SU-DHL-6 (cell line): ENCODE data around the gene FATE1.

Source experiments
- H2AFZ ChIP-seq: fragments of 200-600 bp; sonication (generic); 2 replicates; pipeline ENCODE4 v1.6.1; 2014; ENCODE audit warnings: low read depth, mild to moderate bottlenecking, moderate library complexity, mixed read lengths, antibody characterized with exemption, low read length; ENCODE audit not compliant: severe bottlenecking
- H3F3A ChIP-seq: fragments of 200-600 bp; shearing (Covaris generic); 2 replicates; pipeline ENCODE4 v1.6.0; 2016; ENCODE audit warnings: antibody characterized with exemption, mild to moderate bottlenecking; ENCODE audit not compliant: insufficient read depth
- H3K27ac ChIP-seq: fragments of 200-600 bp; sonication (generic); 2 replicates; pipeline ENCODE4 v1.5.1; 2016; ENCODE audit warnings: low read depth, mild to moderate bottlenecking, low read length, moderate library complexity, mixed read lengths
- H3K27me3 ChIP-seq: fragments of 200-600 bp; sonication (generic), shearing (Covaris generic); 2 replicates; pipeline ENCODE4 v1.6.0; 2014; ENCODE audit warnings: mild to moderate bottlenecking, low read length
- H3K36me3 ChIP-seq: fragments of 200-600 bp; sonication (generic); 2 replicates; pipeline ENCODE4 v1.6.1; 2014; ENCODE audit warnings: mild to moderate bottlenecking, low read length, mixed read lengths
- H3K4me2 ChIP-seq: fragments of 300-600, 200-600 bp; shearing (Covaris generic), sonication (generic); 2 replicates; pipeline ENCODE4 v1.6.0; 2014; ENCODE audit warnings: low read length, low read depth, mild to moderate bottlenecking; ENCODE audit not compliant: poor library complexity, severe bottlenecking
- H3K4me3 ChIP-seq: fragments of 200-600 bp; sonication (generic); 2 replicates; pipeline ENCODE4 v1.5.1; 2014; ENCODE audit warnings: antibody characterized with exemption, low read length, mild to moderate bottlenecking, mixed read lengths; ENCODE audit not compliant: insufficient read depth, poor library complexity, severe bottlenecking
- H3K79me2 ChIP-seq: fragments of 200-600 bp; sonication (generic); 2 replicates; pipeline ENCODE4 v1.6.1; 2014; ENCODE audit warnings: mild to moderate bottlenecking, low read length, moderate library complexity; ENCODE audit not compliant: insufficient read depth
- H3K9ac ChIP-seq: fragments of 200-600 bp; sonication (generic); 2 replicates; pipeline ENCODE4 v1.7.0; 2014; ENCODE audit warnings: mild to moderate bottlenecking, low read length
- H3K9me2 ChIP-seq: fragments of 200-600 bp; sonication (generic); replicated peaks from 2 replicates; pipeline ENCODE4 v1.6.1; 2014; ENCODE audit warnings: low read length; ENCODE audit not compliant: insufficient read depth
- H3K9me3 ChIP-seq: fragments of 200-600 bp; sonication (generic); 2 replicates; pipeline ENCODE4 v1.6.1; 2014; ENCODE audit warnings: low read length, mixed read lengths; ENCODE audit not compliant: insufficient read depth
- H4K20me1 ChIP-seq: fragments of 200-600 bp; sonication (generic); 2 replicates; pipeline ENCODE4 v1.6.1; 2014; ENCODE audit warnings: low read depth, mild to moderate bottlenecking, antibody characterized with exemption, low read length, moderate library complexity, mixed read lengths
- EZH2phosphoT487 ChIP-seq: fragments of 200-600 bp; sonication (generic), shearing (Covaris generic); conservative IDR thresholded peaks from 2 replicates; pipeline ENCODE4 v1.6.1; 2018; ENCODE audit warnings: mild to moderate bottlenecking, antibody characterized with exemption, low read length, moderate library complexity, mixed read lengths
- TF ChIP-seq, protein P1 (sequence below): fragments of 200-600 bp; sonication (generic); IDR thresholded peaks from one replicate; pipeline ENCODE4 v1.5.1; 2017; ENCODE audit warnings: antibody characterized with exemption, mild to moderate bottlenecking, low read length, moderate library complexity; ENCODE audit not compliant: insufficient read depth, poor library complexity, severe bottlenecking

Gene FATE1

DNA sequence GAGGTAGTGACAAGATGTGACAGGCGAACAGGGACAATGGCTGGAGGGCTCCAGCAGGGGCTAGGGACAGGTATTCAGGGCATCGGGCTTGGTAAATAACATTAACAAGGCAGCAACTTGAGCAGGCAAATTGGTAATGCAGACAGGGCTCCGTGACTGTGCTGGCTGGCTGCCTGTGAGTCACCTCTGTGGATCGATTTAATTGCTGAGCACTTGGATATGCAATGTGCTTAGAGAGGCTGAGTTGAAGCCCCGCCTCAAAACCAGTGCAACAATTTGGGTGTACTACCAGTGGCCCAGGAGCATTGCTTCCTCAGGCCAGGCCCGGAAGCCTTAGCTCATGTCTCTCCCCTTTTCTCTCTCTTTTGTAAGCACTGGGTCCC lies 38.2 kb downstream of the FATE1 start:
- Histone ChIP-seq H3K9me2 (no peaks in the 10 kb centered on the region), H3K4me2 (no peak overlapping the region), H3K36me3 (no peaks in the 10 kb centered on the region), H3F3A (no peaks in the 10 kb centered on the region), H3K9ac (no peak overlapping the region), H3K27me3 (no peaks in the 10 kb centered on the region), H3K27ac (no peak overlapping the region), H3K79me2 (no peaks in the 10 kb centered on the region), H3K4me3 (no peak overlapping the region), H4K20me1 (no peaks in the 10 kb centered on the region), H3K9me3 (no peaks in the 10 kb centered on the region), H2AFZ (no peak overlapping the region)
- TF ChIP-seq, protein P1, sequence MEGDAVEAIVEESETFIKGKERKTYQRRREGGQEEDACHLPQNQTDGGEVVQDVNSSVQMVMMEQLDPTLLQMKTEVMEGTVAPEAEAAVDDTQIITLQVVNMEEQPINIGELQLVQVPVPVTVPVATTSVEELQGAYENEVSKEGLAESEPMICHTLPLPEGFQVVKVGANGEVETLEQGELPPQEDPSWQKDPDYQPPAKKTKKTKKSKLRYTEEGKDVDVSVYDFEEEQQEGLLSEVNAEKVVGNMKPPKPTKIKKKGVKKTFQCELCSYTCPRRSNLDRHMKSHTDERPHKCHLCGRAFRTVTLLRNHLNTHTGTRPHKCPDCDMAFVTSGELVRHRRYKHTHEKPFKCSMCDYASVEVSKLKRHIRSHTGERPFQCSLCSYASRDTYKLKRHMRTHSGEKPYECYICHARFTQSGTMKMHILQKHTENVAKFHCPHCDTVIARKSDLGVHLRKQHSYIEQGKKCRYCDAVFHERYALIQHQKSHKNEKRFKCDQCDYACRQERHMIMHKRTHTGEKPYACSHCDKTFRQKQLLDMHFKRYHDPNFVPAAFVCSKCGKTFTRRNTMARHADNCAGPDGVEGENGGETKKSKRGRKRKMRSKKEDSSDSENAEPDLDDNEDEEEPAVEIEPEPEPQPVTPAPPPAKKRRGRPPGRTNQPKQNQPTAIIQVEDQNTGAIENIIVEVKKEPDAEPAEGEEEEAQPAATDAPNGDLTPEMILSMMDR = no peak
- no peak for TF ChIP-seq EZH2phosphoT487

DNA sequence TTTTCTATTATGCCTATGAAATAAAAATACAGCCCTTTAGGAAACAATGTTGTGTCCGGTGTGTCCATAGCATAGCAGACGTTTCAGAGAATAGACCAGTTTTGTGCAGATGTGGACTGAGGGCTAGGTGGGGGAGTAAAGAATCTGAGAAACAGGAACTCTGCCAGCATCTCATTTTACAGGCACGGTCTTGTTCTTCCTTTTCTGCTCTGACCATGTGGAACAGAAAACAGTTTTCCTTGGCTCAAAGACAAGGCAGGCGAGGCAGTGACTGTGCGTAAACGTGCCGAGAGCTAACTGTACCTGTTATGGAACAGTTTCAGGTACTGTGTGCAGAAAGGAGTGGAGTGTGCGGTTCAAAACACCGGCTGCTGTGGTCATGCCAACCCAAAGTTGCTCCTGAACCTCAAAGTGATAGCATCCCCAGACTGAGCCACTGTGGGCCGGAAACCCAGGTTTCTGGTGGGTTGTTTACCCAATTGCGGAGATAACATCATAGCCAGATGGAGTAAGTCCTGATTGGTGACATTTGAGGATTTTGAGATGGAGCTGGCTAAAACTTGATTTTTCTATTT lies 38.9 kb downstream of the FATE1 start:
- no peak overlapping the region for H2AFZ ChIP-seq
- no peaks in the 10 kb centered on the region for H3K36me3 ChIP-seq
- no peak overlapping the region for H3K4me2 ChIP-seq

DNA sequence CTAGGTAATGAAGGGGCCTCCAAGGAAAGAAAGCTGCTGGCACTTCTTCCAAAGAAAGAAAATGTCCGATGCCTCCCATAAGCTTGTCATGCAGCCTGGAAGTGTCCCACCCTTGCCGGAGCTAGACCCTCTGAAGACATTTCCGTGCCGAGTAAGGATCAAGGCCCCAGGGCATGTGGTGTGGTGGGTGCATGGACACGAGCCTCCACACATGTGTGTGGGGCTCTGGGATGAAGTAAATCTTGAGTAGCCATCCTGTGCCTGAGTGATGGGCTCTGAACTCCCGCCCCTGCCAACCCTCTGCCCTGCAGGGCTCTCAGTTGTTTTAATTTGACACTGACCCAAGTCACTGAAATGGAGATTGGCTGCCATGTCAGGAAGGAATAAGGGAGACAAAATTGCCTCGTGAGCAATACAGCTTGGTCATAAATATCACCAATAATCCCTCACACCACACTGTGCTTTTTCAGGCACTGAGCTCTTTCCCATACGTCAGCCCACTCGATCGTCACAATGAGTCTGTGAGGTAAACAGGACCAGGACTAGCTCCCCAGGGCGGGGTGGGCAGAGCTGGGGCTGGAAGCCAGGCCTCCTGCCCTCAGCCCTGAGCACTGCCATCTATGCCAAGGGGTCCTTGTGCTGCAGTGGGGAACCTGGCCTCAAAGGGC lies 43.3 kb downstream of the FATE1 start:
- Histone ChIP-seq H3K9ac (no peak overlapping the region), H3F3A (no peaks in the 10 kb centered on the region), H3K27me3 (no peaks in the 10 kb centered on the region), H3K79me2 (no peaks in the 10 kb centered on the region), H2AFZ (no peak overlapping the region), H3K36me3 (no peaks in the 10 kb centered on the region), H3K27ac (no peak overlapping the region), H3K4me3 (no peak overlapping the region), H3K9me3 (no peaks in the 10 kb centered on the region), H3K4me2 (no peak overlapping the region), H3K9me2 (no peaks in the 10 kb centered on the region), H4K20me1 (no peaks in the 10 kb centered on the region)
- TF ChIP-seq, protein P1 = no peak
- no peak for TF ChIP-seq EZH2phosphoT487

More for the DNA sequence above, 38.9 kb downstream of the FATE1 start:
- Histone ChIP-seq H3K79me2 (no peaks in the 10 kb centered on the region), H3K4me3 (no peak overlapping the region), H3K27ac (no peak overlapping the region), H3K9ac (no peak overlapping the region), H3F3A (no peaks in the 10 kb centered on the region), H3K9me3 (no peaks in the 10 kb centered on the region), H4K20me1 (no peaks in the 10 kb centered on the region), H3K9me2 (no peaks in the 10 kb centered on the region), H3K27me3 (no peaks in the 10 kb centered on the region)
- TF ChIP-seq, protein P1 = no peak
- no peak for TF ChIP-seq EZH2phosphoT487
